GM12864 (cell line): Measurements from ENCODE around the gene N4BP2L1.
A peak's percentile ranks its signal among the peaks of the same experiment; 100 is the strongest.

ENCODE experiments used
- DNase-seq: peaks from one replicate; pipeline ENCODE4 v3.0.0-alpha.2; 2011; ENCODE audit warnings: low read depth
- H3K4me3 ChIP-seq: 2 replicates; pipeline ENCODE4 v1.5.1; 2011; ENCODE audit warnings: mild to moderate bottlenecking, low read depth, low read length, control low read depth
- CTCF ChIP-seq: IDR thresholded peaks from 2 replicates; pipeline ENCODE4 v1.5.1; 2011; ENCODE audit warnings: low read depth, mild to moderate bottlenecking, moderate library complexity, low read length, control low read depth, inconsistent platforms; ENCODE audit errors: missing control alignments

Gene N4BP2L1

GRCh38 chr13:32427852-32428580 lies at the start of gene N4BP2L1:
TSS of gene N4BP2L1 (minus strand) at chr13:32428130. CDS start at chr13:32428082, 48 bp downstream.
- TF ChIP-seq CTCF = no peak
- peak; percentile 72 for DNase-seq
- peak within 1 kb of the TSS; percentile 92 for H3K4me3 ChIP-seq

- DNase-seq = no peak
- TF ChIP-seq CTCF = no peak
- H3K4me3 ChIP-seq = no peak overlapping the region
Observed at GRCh38 chr13:32476892-32477291, 49.0 kb upstream of the N4BP2L1 start.

GRCh38 chr13:32476021-32476731 lies 48.2 kb upstream of the N4BP2L1 start:
- TF ChIP-seq CTCF = no peak
- no peak overlapping the region for H3K4me3 ChIP-seq
- DNase-seq = no peak

- H3K4me3 ChIP-seq = no peak overlapping the region
- no peak for DNase-seq
- no peak for TF ChIP-seq CTCF
Observed at GRCh38 chr13:32474999-32475792, 47.3 kb upstream of the N4BP2L1 start.

- no peak for TF ChIP-seq CTCF
- no peak for DNase-seq
- no peak overlapping the region for H3K4me3 ChIP-seq
Observed at GRCh38 chr13:32473650-32474049, 45.7 kb upstream of the N4BP2L1 start.

- peak; percentile 43 for DNase-seq
- no peak overlapping the region for H3K4me3 ChIP-seq
- TF ChIP-seq CTCF = no peak
Observed at GRCh38 chr13:32472194-32472621, 44.3 kb upstream of the N4BP2L1 start.
